ENCODE measurements around the gene GRK3.

- no peak for TF ChIP-seq EP300 (IDR thresholded peaks at IDR 0.05)
- no peak for TF ChIP-seq CTCF (IDR thresholded peaks at IDR 0.05)
- TF ChIP-seq POLR2A (IDR thresholded peaks at IDR 0.05), result no peak
- no peak for TF ChIP-seq POLR2AphosphoS5 (IDR thresholded peaks at IDR 0.05)
Observed at GRCh38 chr22:25566186-25566897, 1.9 kb downstream of the GRK3 start.

Measured in suprapubic skin (tissue), 4 donors.